OCI-LY3 (cell line): ENCODE data around the gene S100A6.
A peak's percentile ranks its signal among the peaks of the same experiment; 100 is the strongest.

Experiments
- H2AFZ ChIP-seq: fragments of 200-600, 300-600 bp; shearing (Covaris generic); 2 replicates; pipeline ENCODE4 v1.6.0; 2014; ENCODE audit warnings: antibody characterized with exemption, low read depth, low read length
- H3K27ac ChIP-seq: fragments of 200-600, 300-600 bp; sonication (generic); 2 replicates; pipeline ENCODE4 v1.5.1; 2014; ENCODE audit warnings: mild to moderate bottlenecking, low read length, moderate library complexity, mixed read lengths
- H3K27me3 ChIP-seq: fragments of 200-600, 300-600 bp; sonication (generic); 2 replicates; pipeline ENCODE4 v1.6.1; 2014; ENCODE audit warnings: low read depth, low read length, mixed read lengths
- H3K36me3 ChIP-seq: fragments of 200-600, 300-600 bp; sonication (generic); replicated peaks from 2 replicates; pipeline ENCODE3; 2014; ENCODE audit warnings: low read depth, low read length, mixed read lengths
- H3K4me1 ChIP-seq: fragments of 300-600, 200-600 bp; sonication (generic); 2 replicates; pipeline ENCODE4 v1.6.1; 2014; ENCODE audit warnings: low read length, mixed read lengths
- H3K4me2 ChIP-seq: fragments of 200-600, 300-600 bp; sonication (generic); 2 replicates; pipeline ENCODE4 v1.6.1; 2014; ENCODE audit warnings: low read length, mixed read lengths
- H3K4me3 ChIP-seq: fragments of 300-600, 200-600 bp; sonication (generic); 2 replicates; pipeline ENCODE4 v1.5.1; 2014; ENCODE audit warnings: antibody characterized with exemption, mild to moderate bottlenecking, low read length, moderate library complexity
- H3K79me2 ChIP-seq: fragments of 300-600, 200-600 bp; shearing (Covaris generic); 2 replicates; pipeline ENCODE4 v1.6.1; 2014; ENCODE audit warnings: mild to moderate bottlenecking, low read length, mixed read lengths
- H3K9ac ChIP-seq: fragments of 300-600, 200-600 bp; shearing (Covaris generic); 2 replicates; pipeline ENCODE4 v1.6.0; 2014; ENCODE audit warnings: mild to moderate bottlenecking, low read length, moderate library complexity
- H3K9me3 ChIP-seq: fragments of 200-600, 300-600 bp; shearing (Covaris generic); 2 replicates; pipeline ENCODE4 v1.6.1; 2014; ENCODE audit warnings: low read length, mixed read lengths; ENCODE audit not compliant: insufficient read depth
- H4K20me1 ChIP-seq: fragments of 200-600, 300-600 bp; sonication (generic); 2 replicates; pipeline ENCODE4 v1.6.1; 2016; ENCODE audit warnings: low read length, mixed read lengths; ENCODE audit not compliant: insufficient read depth
- CTCF ChIP-seq: fragments of 200-600, 300-600 bp; sonication (generic); IDR thresholded peaks from 2 replicates; pipeline ENCODE4 v1.5.1; 2014; ENCODE audit warnings: antibody characterized with exemption, low read length, low read depth
- EZH2phosphoT487 ChIP-seq: fragments of 200-600 bp; shearing (Covaris generic); IDR thresholded peaks from 2 replicates; pipeline ENCODE4 v1.6.1; 2018; ENCODE audit warnings: antibody characterized with exemption, mixed run types, low read depth

Gene S100A6

DNA sequence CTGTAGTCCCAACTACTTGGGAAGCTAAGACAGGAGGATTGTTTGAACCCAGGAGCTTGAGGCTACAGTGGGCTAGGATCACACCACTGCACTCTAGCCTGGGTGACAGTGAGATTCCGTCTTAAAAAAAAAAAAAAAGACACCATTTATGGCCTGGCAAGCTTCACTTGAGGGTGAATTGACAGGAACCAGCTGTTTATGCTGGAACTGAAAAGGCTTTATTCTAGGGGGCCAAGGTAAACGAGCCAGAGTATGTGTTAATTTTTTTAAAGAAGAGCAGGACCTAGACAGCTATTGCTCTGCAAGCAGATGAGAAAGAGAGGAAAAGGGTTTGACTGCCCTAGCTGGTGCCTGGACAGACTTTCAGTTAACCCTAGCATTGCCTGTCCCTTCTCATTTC lies 37.0 kb downstream of the S100A6 start:
- H3K9me3 ChIP-seq = no peaks in the 10 kb centered on the region
- no peaks in the 10 kb centered on the region for H4K20me1 ChIP-seq
- no peaks in the 10 kb centered on the region for H3K4me1 ChIP-seq
- H3K4me2 ChIP-seq = no peak overlapping the region
- H2AFZ ChIP-seq = no peak overlapping the region
- H3K27me3 ChIP-seq = peaks cover 42% of the 10 kb centered on the region
- no peak overlapping the region for H3K9ac ChIP-seq
- no peak for TF ChIP-seq EZH2phosphoT487
- H3K36me3 ChIP-seq = no peaks in the 10 kb centered on the region
- H3K4me3 ChIP-seq = no peak overlapping the region
- no peaks in the 10 kb centered on the region for H3K79me2 ChIP-seq
- no peak overlapping the region for H3K27ac ChIP-seq

GRCh38 chr1:153495536-153495935 lies 40.3 kb downstream of the S100A6 start:
- peaks cover 56% of the 10 kb centered on the region for H3K27me3 ChIP-seq
- no peak overlapping the region for H2AFZ ChIP-seq
- no peaks in the 10 kb centered on the region for H3K36me3 ChIP-seq
- no peak overlapping the region for H3K4me2 ChIP-seq
- TF ChIP-seq CTCF = no peak
- no peak for TF ChIP-seq EZH2phosphoT487
- no peak overlapping the region for H3K4me3 ChIP-seq
- no peaks in the 10 kb centered on the region for H3K9me3 ChIP-seq
- H3K9ac ChIP-seq = no peak overlapping the region
- no peaks in the 10 kb centered on the region for H3K4me1 ChIP-seq
- H4K20me1 ChIP-seq = no peaks in the 10 kb centered on the region
- no peak overlapping the region for H3K27ac ChIP-seq
- no peaks in the 10 kb centered on the region for H3K79me2 ChIP-seq

DNA sequence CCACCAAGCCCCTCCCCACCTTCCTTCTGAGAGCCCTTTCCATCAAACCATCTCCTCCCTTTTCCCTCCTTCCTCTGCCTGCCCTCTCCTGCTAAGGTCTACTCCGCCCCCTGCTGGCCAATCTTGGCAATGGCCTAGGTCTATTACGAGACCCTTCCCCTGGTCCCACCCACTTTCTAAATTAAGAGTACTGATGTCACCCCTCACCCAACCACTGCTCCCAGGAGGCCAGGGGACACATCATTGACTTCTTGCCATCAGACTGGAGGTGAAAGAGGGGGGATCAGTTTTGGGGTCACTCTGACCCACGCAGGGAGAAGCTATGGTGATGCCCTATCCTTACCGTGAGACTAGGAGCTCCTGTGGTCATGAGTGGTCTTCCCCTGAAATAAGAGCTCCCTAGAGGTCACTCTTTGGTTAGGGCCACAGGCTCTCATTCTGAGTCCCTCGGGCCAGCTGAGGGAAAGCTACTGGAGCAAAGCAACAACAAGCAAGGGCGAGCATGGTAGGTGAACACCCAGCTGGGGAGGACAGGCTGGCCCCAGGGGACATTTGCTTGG lies 40.7 kb downstream of the S100A6 start:
- Histone ChIP-seq H3K4me2 (peak overlapping the region; percentile 7; the same call in 1 of the 2 replicates), H4K20me1 (no peaks in the 10 kb centered on the region), H3K4me3 (no peak overlapping the region)

DNA sequence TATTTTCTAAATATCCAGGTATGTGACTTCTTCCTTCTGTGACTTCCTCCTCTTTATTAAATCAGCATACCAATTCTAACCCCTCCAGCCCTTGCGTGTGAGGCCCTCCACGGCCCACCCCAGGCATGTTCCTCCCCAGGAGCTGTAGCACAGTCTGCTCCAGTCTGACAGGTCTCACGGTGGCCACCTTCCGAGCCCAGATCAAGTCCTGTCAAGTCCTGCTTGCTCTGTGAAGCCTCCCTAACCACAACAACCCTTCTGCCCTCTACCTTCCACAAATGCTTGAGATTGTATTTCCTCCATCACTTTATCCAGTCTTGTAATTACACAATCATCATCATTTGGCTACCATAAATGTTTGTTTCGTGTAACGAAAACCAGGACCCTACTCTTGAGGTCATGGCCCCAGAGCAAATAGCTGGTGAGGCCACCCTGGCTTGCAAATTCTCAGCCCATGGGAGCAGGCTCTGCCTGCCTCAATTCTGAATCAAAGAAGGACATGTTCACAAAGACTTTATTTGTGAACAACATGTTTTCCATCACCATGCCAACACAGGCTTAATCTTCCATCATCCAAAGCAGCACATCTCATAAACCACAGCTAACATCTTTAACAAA lies 42.3 kb downstream of the S100A6 start:
- no peaks in the 10 kb centered on the region for H3K9me3 ChIP-seq
- H4K20me1 ChIP-seq = no peaks in the 10 kb centered on the region
- no peak overlapping the region for H3K4me2 ChIP-seq
- no peaks in the 10 kb centered on the region for H3K36me3 ChIP-seq
- H3K79me2 ChIP-seq = no peaks in the 10 kb centered on the region
- no peak overlapping the region for H2AFZ ChIP-seq
- H3K9ac ChIP-seq = no peak overlapping the region
- H3K4me3 ChIP-seq = no peak overlapping the region
- peaks cover 43% of the 10 kb centered on the region for H3K27me3 ChIP-seq
- H3K27ac ChIP-seq = no peak overlapping the region
- TF ChIP-seq CTCF = no peak
- no peak for TF ChIP-seq EZH2phosphoT487
- no peaks in the 10 kb centered on the region for H3K4me1 ChIP-seq

More for the DNA sequence above, 40.7 kb downstream of the S100A6 start:
- Histone ChIP-seq H3K27ac (no peak overlapping the region), H3K4me1 (no peaks in the 10 kb centered on the region), H2AFZ (no peak overlapping the region), H3K36me3 (no peaks in the 10 kb centered on the region), H3K9ac (no peak overlapping the region), H3K9me3 (no peaks in the 10 kb centered on the region), H3K79me2 (no peaks in the 10 kb centered on the region), H3K27me3 (peaks cover 54% of the 10 kb centered on the region)
- TF ChIP-seq CTCF (peak; percentile 98), EZH2phosphoT487 (no peak)
